GM12891 (cell line): ENCODE measurements around the gene SDK1.

Experiments
- DNase-seq: peaks from one replicate; pipeline ENCODE4 v3.0.0; 2011; ENCODE audit warnings: low spot score; ENCODE audit not compliant: insufficient read length
- FAIRE-seq: peaks from 2 replicates; lab custom pipeline; 2011; peaks lifted over from hg19 to GRCh38; lab: Jason Lieb, UNC
- PAX5 ChIP-seq: IDR thresholded peaks from 2 replicates; pipeline ENCODE4 v1.6.1; 2011; ENCODE audit warnings: low read length, moderate library complexity, mild to moderate bottlenecking; ENCODE audit not compliant: insufficient read depth, severe bottlenecking
- POLR2A ChIP-seq: IDR thresholded peaks from 2 replicates; pipeline ENCODE4 v1.6.1; 2011; ENCODE audit warnings: low read depth, low read length, control low read depth
- POLR2AphosphoS5 ChIP-seq: IDR thresholded peaks from 2 replicates; pipeline ENCODE4 v1.6.1; 2011; ENCODE audit warnings: low read depth, low read length, control low read depth
- POU2F2 ChIP-seq: IDR thresholded peaks from 2 replicates; pipeline ENCODE4 v1.6.1; 2011; ENCODE audit warnings: low read depth, mild to moderate bottlenecking, control low read depth, low read length, moderate library complexity
- SPI1 ChIP-seq: IDR thresholded peaks from 2 replicates; pipeline ENCODE4 v1.6.1; 2011; ENCODE audit warnings: low read depth, low read length, control low read depth
- TAF1 ChIP-seq: IDR thresholded peaks from 2 replicates; pipeline ENCODE4 v1.6.1; 2011; ENCODE audit warnings: low read depth, low read length, control low read depth

SDK1 gene

GRCh38 chr7:3805151-3805550, 504.1 kb downstream of the SDK1 start:
- DNase-seq (no peak), FAIRE-seq (no peak)
- no peak for TF ChIP-seq PAX5
- no peak for TF ChIP-seq SPI1
- TF ChIP-seq POLR2AphosphoS5 = no peak
- no peak for TF ChIP-seq POLR2A
- no peak for TF ChIP-seq TAF1
- no peak for TF ChIP-seq POU2F2

GRCh38 chr7:3806516-3806915, 505.5 kb downstream of the SDK1 start:
- FAIRE-seq (no peak), DNase-seq (no peak)
- TF ChIP-seq POLR2AphosphoS5 = no peak
- no peak for TF ChIP-seq TAF1
- TF ChIP-seq POU2F2 = no peak
- TF ChIP-seq PAX5 = no peak
- no peak for TF ChIP-seq SPI1
- TF ChIP-seq POLR2A = no peak

- no peak for FAIRE-seq
- no peak for DNase-seq
Measured at GRCh38 chr7:3807824-3808223, 506.8 kb downstream of the SDK1 start.

GRCh38 chr7:3821488-3821887, 520.4 kb downstream of the SDK1 start:
- no peak for DNase-seq
- FAIRE-seq = no peak
- TF ChIP-seq POU2F2 = no peak
- TF ChIP-seq TAF1 = no peak
- no peak for TF ChIP-seq SPI1
- no peak for TF ChIP-seq POLR2AphosphoS5
- no peak for TF ChIP-seq PAX5
- no peak for TF ChIP-seq POLR2A

More at GRCh38 chr7:3807824-3808223, 506.8 kb downstream of the SDK1 start:
- no peak for TF ChIP-seq POLR2AphosphoS5
- no peak for TF ChIP-seq PAX5
- no peak for TF ChIP-seq TAF1
- TF ChIP-seq POU2F2 = no peak
- TF ChIP-seq SPI1 = no peak
- TF ChIP-seq POLR2A = no peak

GRCh38 chr7:3825491-3825890, 524.4 kb downstream of the SDK1 start:
- TF ChIP-seq TAF1 (no peak), SPI1 (no peak), POLR2A (no peak), POLR2AphosphoS5 (no peak), POU2F2 (no peak), PAX5 (no peak)
- no peak for FAIRE-seq
- no peak for DNase-seq

GRCh38 chr7:3832199-3832598, 531.1 kb downstream of the SDK1 start:
- TF ChIP-seq TAF1 = no peak
- no peak for TF ChIP-seq POU2F2
- TF ChIP-seq SPI1 = no peak
- TF ChIP-seq POLR2A = no peak
- no peak for TF ChIP-seq POLR2AphosphoS5
- no peak for TF ChIP-seq PAX5
- DNase-seq (no peak), FAIRE-seq (no peak)

- FAIRE-seq (no peak), DNase-seq (no peak)
- no peak for TF ChIP-seq POLR2AphosphoS5
- no peak for TF ChIP-seq PAX5
Measured at GRCh38 chr7:3835109-3835508, 534.1 kb downstream of the SDK1 start.

GRCh38 chr7:3836855-3837254, 535.8 kb downstream of the SDK1 start:
- FAIRE-seq (no peak), DNase-seq (no peak)
- no peak for TF ChIP-seq POU2F2
- TF ChIP-seq POLR2AphosphoS5 = no peak
- no peak for TF ChIP-seq TAF1
- TF ChIP-seq SPI1 = no peak
- TF ChIP-seq POLR2A = no peak
- TF ChIP-seq PAX5 = no peak

- TF ChIP-seq TAF1 = no peak
- no peak for TF ChIP-seq PAX5
- no peak for TF ChIP-seq POU2F2
- TF ChIP-seq SPI1 = no peak
- no peak for TF ChIP-seq POLR2A
- no peak for DNase-seq
- no peak for FAIRE-seq
Measured at GRCh38 chr7:3844540-3845151, 543.6 kb downstream of the SDK1 start.

GRCh38 chr7:3846738-3847137, 545.7 kb downstream of the SDK1 start:
- TF ChIP-seq POU2F2 (no peak), SPI1 (no peak), TAF1 (no peak), POLR2A (no peak), PAX5 (no peak), POLR2AphosphoS5 (no peak)
- DNase-seq (no peak), FAIRE-seq (no peak)
